ENCODE data around the gene ELMO2. TPM values are rescaled to one million over a fixed set of nuclear protein-coding genes. Genes with fewer than 3 reads are reported as not detected.

The ELMO2 gene
- total and polyA plus RNA-seq, 9 of the 15 experiments (the other 6 are each of a cell fraction or from before 2014, with no cell fraction given): 7.5 to 21.5 (median 15.9) TPM

DNA sequence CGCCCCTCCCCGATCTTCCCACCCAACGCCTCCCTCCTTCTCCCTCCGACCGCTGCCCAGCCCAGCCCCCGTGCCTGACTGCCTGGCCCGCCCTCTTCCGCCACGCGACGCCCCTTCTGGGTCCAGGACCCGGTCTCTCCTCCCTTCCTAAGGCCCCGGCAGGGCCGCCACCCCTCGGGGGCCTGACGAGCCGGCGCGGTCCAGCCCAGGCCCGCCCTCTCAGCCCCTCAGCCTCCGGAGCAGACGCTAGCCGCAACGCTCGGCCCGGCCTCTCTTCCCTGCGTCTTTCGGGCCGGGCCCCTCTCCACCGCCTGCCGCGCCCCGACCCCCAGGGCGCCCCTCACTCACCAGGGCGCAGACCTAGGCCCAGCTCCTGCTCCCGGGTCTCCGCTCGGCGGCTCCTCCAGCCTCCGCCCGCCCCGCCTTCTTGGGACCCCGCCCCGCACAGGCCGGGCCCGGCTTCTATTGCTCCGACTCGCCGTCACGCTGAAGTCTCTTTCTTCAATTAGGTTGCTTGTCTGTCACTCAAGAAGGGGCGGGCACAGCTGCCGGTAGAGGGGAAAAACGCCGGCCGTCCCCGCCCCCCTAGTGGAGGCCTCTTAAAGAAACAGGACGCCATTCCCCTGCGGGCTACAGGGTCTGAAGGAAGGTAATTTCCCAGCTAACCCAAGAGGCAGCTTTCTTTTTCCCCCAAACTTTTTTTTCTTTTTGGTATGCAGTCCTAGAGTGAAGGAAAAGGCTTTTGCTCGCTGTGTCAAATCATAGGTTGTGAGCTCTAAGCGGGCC is at the start of gene ELMO2 (continued):
- TF ChIP-seq MEF2A (IDR thresholded peaks at IDR 0.05; ENCODE audit: control insufficient read depth, low read depth, low read length): no peak
- TF ChIP-seq SP2 (IDR thresholded peaks at IDR 0.05; ENCODE audit: extremely low read depth, low read depth, low read length, poor library complexity, severe bottlenecking): peak; percentile 91
- TF ChIP-seq, protein P1, sequence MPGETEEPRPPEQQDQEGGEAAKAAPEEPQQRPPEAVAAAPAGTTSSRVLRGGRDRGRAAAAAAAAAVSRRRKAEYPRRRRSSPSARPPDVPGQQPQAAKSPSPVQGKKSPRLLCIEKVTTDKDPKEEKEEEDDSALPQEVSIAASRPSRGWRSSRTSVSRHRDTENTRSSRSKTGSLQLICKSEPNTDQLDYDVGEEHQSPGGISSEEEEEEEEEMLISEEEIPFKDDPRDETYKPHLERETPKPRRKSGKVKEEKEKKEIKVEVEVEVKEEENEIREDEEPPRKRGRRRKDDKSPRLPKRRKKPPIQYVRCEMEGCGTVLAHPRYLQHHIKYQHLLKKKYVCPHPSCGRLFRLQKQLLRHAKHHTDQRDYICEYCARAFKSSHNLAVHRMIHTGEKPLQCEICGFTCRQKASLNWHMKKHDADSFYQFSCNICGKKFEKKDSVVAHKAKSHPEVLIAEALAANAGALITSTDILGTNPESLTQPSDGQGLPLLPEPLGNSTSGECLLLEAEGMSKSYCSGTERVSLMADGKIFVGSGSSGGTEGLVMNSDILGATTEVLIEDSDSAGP (CRISPR knock-in tag; IDR thresholded peaks at IDR 0.05): peak; percentile 92
- TF ChIP-seq SUPT5H (IDR thresholded peaks at IDR 0.05): 0 out of 2 replicates have a peak, but pooled peaks have one; percentile 44
- TF ChIP-seq ZNF143 (CRISPR knock-in tag; IDR thresholded peaks at IDR 0.05): no peak
- TF ChIP-seq MBD2 (IDR thresholded peaks at IDR 0.05; ENCODE audit: borderline replicate concordance, low read depth): peak; percentile 94
- TF ChIP-seq, protein P2, sequence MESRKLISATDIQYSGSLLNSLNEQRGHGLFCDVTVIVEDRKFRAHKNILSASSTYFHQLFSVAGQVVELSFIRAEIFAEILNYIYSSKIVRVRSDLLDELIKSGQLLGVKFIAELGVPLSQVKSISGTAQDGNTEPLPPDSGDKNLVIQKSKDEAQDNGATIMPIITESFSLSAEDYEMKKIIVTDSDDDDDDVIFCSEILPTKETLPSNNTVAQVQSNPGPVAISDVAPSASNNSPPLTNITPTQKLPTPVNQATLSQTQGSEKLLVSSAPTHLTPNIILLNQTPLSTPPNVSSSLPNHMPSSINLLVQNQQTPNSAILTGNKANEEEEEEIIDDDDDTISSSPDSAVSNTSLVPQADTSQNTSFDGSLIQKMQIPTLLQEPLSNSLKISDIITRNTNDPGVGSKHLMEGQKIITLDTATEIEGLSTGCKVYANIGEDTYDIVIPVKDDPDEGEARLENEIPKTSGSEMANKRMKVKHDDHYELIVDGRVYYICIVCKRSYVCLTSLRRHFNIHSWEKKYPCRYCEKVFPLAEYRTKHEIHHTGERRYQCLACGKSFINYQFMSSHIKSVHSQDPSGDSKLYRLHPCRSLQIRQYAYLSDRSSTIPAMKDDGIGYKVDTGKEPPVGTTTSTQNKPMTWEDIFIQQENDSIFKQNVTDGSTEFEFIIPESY (CRISPR knock-in tag; IDR thresholded peaks at IDR 0.05): no peak
- TF ChIP-seq CC2D1A (IDR thresholded peaks at IDR 0.05): no peak
- peak; percentile 40; the same call in 1 of the 2 replicates for TF ChIP-seq NKRF (IDR thresholded peaks at IDR 0.05; ENCODE audit: borderline replicate concordance)
- TF ChIP-seq FUS (optimal IDR thresholded peaks at IDR 0.05; ENCODE audit: low read depth, low read length): no peak
- no peak for TF ChIP-seq KDM5B (IDR thresholded peaks at IDR 0.05; ENCODE audit: insufficient replicate concordance, low read depth, low read length)
- TF ChIP-seq ZNF699 (CRISPR knock-in tag; IDR thresholded peaks at IDR 0.05; ENCODE audit: insufficient replicate concordance): no peak
